GM12892 (cell line): ENCODE data around the gene NINL.

Experiments used
- POLR2A ChIP-seq: IDR thresholded peaks from 2 replicates; pipeline ENCODE4 v1.6.1; 2011; ENCODE audit warnings: low read depth, low read length, control low read depth
- POLR2AphosphoS5 ChIP-seq: IDR thresholded peaks from 2 replicates; pipeline ENCODE4 v1.6.1; 2011; ENCODE audit warnings: low read depth, low read length, control low read depth
- TAF1 ChIP-seq: IDR thresholded peaks from 2 replicates; pipeline ENCODE4 v1.6.1; 2011; ENCODE audit warnings: low read depth, mild to moderate bottlenecking, control low read depth, low read length, borderline replicate concordance

- TF ChIP-seq TAF1 (no peak), POLR2A (no peak), POLR2AphosphoS5 (no peak)
Observed at GRCh38 chr20:25507385-25508082, 77.8 kb downstream of the NINL start.
